Activated CD8-positive, alpha-beta T cell treated with anti-CD3 and anti-CD28 coated beads for 36 hours (primary cell): Measurements from ENCODE around the gene PRPF4. TPM values are rescaled to one million over a fixed set of nuclear protein-coding genes. Genes with fewer than 3 reads are reported as not detected.

Source experiments
- ATAC-seq: fragments of 200-7000 bp; cut with Tn5 transposase; one replicate; pipeline ENCODE4 v1.10.0; 2021; ENCODE audit warnings: mild to moderate bottlenecking, moderate library complexity
- CTCF ChIA-PET: fragments of 350-600 bp; sonication (Branson Sonifier 250); formaldehyde crosslinking; loops from one replicate; lab custom pipeline; 2021; ENCODE audit warnings: antibody characterized with exemption; lab: Charles Lee
- POLR2A ChIA-PET: fragments of 350-600 bp; sonication (Branson Sonifier 250); formaldehyde crosslinking; loops from one replicate; lab custom pipeline; 2021; ENCODE audit warnings: antibody characterized with exemption; lab: Charles Lee
- DNase-seq: peaks from one replicate; pipeline ENCODE4 v3.0.0-alpha.2; 2020
- H3K27ac Mint-ChIP-seq: one replicate; pipeline ENCODE4 v1.8.0; 2021; ENCODE audit warnings: mild to moderate bottlenecking, mixed read lengths
- H3K27me3 Mint-ChIP-seq: one replicate; pipeline ENCODE4 v1.8.0; 2021; ENCODE audit warnings: mixed read lengths
- H3K36me3 Mint-ChIP-seq: one replicate; pipeline ENCODE4 v1.8.0; 2021; ENCODE audit warnings: low read depth, mixed read lengths
- H3K4me1 Mint-ChIP-seq: one replicate; pipeline ENCODE4 v1.8.0; 2021; ENCODE audit warnings: low read depth, mixed read lengths
- H3K4me3 Mint-ChIP-seq: one replicate; pipeline ENCODE4 v1.8.0; 2021; ENCODE audit warnings: mild to moderate bottlenecking, moderate library complexity, mixed read lengths
- H3K9me3 Mint-ChIP-seq: one replicate; pipeline ENCODE4 v1.8.0; 2021; ENCODE audit warnings: mixed read lengths
- CTCF ChIP-seq: fragments of 200-600 bp; IDR thresholded peaks from one replicate; pipeline ENCODE4 v1.8.0; 2022; ENCODE audit warnings: antibody characterized with exemption, mild to moderate bottlenecking
- intact Hi-C: fragments of 100-400 bp; cut with micrococcal nuclease; formaldehyde crosslinking; loops from one replicate; pipeline ENCODE4 v1.10.0; 2022
- total RNA-seq, 2 experiments: library from RNA; stranded (reverse); gene quantifications; one replicate each; pipeline ENCODE4 v1.2.3, GENCODE V29; 2021

PRPF4 gene
- total RNA-seq, 2 experiments from 2014 or later, result 52.9 to 56.5 TPM

GRCh38 chr9:113316030-113316429 is 40.6 kb downstream of the PRPF4 start:
- ChIA-PET CTCF (no interaction called here), POLR2A (no interaction called here)
- H3K27ac Mint-ChIP-seq, result no peak overlapping the region
- no peak for TF ChIP-seq CTCF
- intact Hi-C loops, result no loop called here
- ATAC-seq, result no peak
- H3K4me1 Mint-ChIP-seq, result no peaks in the 10 kb centered on the region
- H3K27me3 Mint-ChIP-seq, result no peaks in the 10 kb centered on the region
- no peaks in the 10 kb centered on the region for H3K9me3 Mint-ChIP-seq
- no peak overlapping the region for H3K4me3 Mint-ChIP-seq
- no peak for DNase-seq
- no peaks in the 10 kb centered on the region for H3K36me3 Mint-ChIP-seq

- Mint-ChIP-seq H3K27me3 (no peaks in the 10 kb centered on the region), H3K36me3 (no peaks in the 10 kb centered on the region)
- DNase-seq, result no peak
Observed at GRCh38 chr9:113317777-113318176, 42.3 kb downstream of the PRPF4 start.

GRCh38 chr9:113319054-113319453 is 43.6 kb downstream of the PRPF4 start:
- H3K4me3 Mint-ChIP-seq, result no peak overlapping the region
- ChIA-PET CTCF (interaction anchor here (1.4 to 1.7 kb wide), 2 partner anchors 21 to 128 kb away, joined by 3 to 6 read pairs; partner anchors contain the start of gene WDR31), POLR2A (no interaction called here)
- no peaks in the 10 kb centered on the region for H3K4me1 Mint-ChIP-seq
- H3K27me3 Mint-ChIP-seq, result no peaks in the 10 kb centered on the region
- no peaks in the 10 kb centered on the region for H3K36me3 Mint-ChIP-seq
- intact Hi-C loops, result no loop called here
- no peak overlapping the region for H3K27ac Mint-ChIP-seq
- DNase-seq (no peak), ATAC-seq (no peak)
- H3K9me3 Mint-ChIP-seq, result no peaks in the 10 kb centered on the region
- TF ChIP-seq CTCF, result no peak

More at GRCh38 chr9:113317777-113318176, 42.3 kb downstream of the PRPF4 start:
- ChIA-PET POLR2A (no interaction called here), CTCF (interaction anchor here (0.9 to 1.1 kb wide), 3 partner anchors 10 to 84 kb away, joined by 3 to 5 read pairs (median 3); partner anchors contain the start of gene ALAD)
- no peak for ATAC-seq
- intact Hi-C loops, result no loop called here
- H3K27ac Mint-ChIP-seq, result no peak overlapping the region
- H3K4me1 Mint-ChIP-seq, result no peaks in the 10 kb centered on the region
- no peaks in the 10 kb centered on the region for H3K9me3 Mint-ChIP-seq
- H3K4me3 Mint-ChIP-seq, result no peak overlapping the region
- no peak for TF ChIP-seq CTCF

GRCh38 chr9:113320051-113320450 is 44.6 kb downstream of the PRPF4 start:
- Mint-ChIP-seq H3K4me3 (no peak overlapping the region), H3K27ac (no peak overlapping the region), H3K4me1 (no peaks in the 10 kb centered on the region), H3K36me3 (no peaks in the 10 kb centered on the region), H3K27me3 (no peaks in the 10 kb centered on the region), H3K9me3 (no peaks in the 10 kb centered on the region)
- ChIA-PET CTCF (interaction anchor here (1.4 kb wide), 1 partner anchor 127 kb away, joined by 3 read pairs; no protein-coding TSS in a partner anchor), POLR2A (interaction anchor here (1.2 kb wide), 1 partner anchor 23 kb away, joined by 3 read pairs; no protein-coding TSS in a partner anchor)
- intact Hi-C loops, result no loop called here
- ATAC-seq, result no peak
- no peak for TF ChIP-seq CTCF
- no peak for DNase-seq

GRCh38 chr9:113322671-113323070 is 47.2 kb downstream of the PRPF4 start:
- Mint-ChIP-seq H3K27ac (no peak overlapping the region), H3K9me3 (no peaks in the 10 kb centered on the region), H3K27me3 (no peaks in the 10 kb centered on the region), H3K36me3 (no peaks in the 10 kb centered on the region), H3K4me3 (no peak overlapping the region), H3K4me1 (no peaks in the 10 kb centered on the region)
- DNase-seq, result no peak
- no peak for TF ChIP-seq CTCF
- no peak for ATAC-seq
- intact Hi-C loops, result no loop called here
- ChIA-PET CTCF (no interaction called here), POLR2A (no interaction called here)
